ENCODE results near the gene SCCPDH. TPM values are rescaled to one million over a fixed set of nuclear protein-coding genes. Genes with fewer than 3 reads are reported as not detected.
"Not testable (repeated sequence)": the region's sequence is repeated elsewhere in the genome, so short reads cannot be mapped to it uniquely, and the experiment has no call there.

SCCPDH gene
- total RNA-seq, 1 donor = 55.1 TPM

DNA sequence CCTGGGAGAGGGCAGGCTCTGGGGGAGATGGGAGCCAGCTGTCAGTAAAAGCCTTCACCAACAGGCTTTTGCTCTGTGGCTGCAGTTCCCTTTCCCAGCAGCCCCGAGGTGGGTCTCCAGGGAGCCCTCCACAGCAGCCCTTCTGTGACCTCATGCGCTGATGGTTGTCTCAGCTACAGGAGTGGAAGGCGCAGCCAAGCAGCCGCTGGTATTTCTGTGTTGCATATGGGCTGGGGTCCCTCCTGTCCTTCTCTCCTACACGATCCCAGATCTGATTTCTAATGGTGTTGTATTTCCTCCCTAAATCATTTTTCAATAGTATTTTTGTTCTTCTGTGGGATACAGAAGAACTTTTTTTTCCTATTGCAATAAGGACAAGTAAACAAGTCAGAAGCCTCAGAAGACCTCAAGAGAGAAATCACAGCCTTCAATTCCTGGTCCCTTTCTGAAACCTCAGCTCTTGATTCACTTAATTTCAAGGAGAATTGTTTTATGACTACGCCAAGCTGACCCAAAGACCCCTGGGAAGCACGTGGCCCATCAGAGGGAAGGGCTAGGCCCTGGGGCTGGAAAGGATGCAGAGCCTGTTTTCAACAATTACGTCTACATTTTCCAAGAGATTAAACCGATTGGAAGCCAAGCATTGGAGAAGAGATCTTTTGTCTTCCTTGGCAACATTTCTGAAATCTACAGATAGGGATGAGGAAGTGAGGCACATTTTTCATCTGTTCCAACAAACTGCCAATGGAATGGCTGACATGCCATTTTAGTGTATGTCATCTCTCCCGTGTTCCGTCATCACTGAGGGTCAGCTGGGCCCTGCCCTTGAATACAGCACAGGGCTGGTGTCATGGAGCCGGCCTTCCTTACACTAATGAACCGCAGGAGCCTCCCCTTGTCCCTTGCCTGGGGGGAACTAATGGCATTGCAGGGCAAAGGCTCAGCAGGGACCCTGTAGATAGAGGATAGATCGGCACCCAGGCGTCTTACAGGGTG lies 42.0 kb upstream of the SCCPDH start:
- TF ChIP-seq, protein P1, sequence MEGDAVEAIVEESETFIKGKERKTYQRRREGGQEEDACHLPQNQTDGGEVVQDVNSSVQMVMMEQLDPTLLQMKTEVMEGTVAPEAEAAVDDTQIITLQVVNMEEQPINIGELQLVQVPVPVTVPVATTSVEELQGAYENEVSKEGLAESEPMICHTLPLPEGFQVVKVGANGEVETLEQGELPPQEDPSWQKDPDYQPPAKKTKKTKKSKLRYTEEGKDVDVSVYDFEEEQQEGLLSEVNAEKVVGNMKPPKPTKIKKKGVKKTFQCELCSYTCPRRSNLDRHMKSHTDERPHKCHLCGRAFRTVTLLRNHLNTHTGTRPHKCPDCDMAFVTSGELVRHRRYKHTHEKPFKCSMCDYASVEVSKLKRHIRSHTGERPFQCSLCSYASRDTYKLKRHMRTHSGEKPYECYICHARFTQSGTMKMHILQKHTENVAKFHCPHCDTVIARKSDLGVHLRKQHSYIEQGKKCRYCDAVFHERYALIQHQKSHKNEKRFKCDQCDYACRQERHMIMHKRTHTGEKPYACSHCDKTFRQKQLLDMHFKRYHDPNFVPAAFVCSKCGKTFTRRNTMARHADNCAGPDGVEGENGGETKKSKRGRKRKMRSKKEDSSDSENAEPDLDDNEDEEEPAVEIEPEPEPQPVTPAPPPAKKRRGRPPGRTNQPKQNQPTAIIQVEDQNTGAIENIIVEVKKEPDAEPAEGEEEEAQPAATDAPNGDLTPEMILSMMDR (IDR thresholded peaks at IDR 0.05; ENCODE audit: insufficient read depth, low read length) = no peak
- no peak for DNase-seq (ENCODE audit: low read depth)
- no peak overlapping the region for H3K4me3 ChIP-seq (ENCODE audit: low read depth, low read length)

DNA sequence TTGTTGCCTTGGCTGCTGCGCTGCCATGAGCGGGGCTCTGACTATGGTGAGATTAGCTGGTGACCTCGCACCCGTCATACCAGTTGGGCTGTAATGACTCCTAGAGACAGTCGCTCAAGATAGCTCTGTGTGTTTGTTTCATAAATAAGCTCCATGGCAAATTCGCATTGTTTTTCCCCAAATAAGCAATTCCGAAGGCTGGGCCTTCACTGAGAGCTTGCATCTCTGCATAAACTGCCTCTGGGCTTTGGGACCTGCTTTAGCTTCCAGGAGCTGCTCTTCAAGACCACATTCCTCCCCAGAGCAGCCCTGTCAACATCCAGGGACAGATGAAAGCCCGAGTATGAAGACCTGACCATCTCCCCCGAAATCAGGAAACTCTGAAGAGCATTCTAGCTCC lies 40.7 kb upstream of the SCCPDH start:
- no peak overlapping the region for H3K4me3 ChIP-seq (ENCODE audit: low read depth, low read length)
- TF ChIP-seq, protein P1 (IDR thresholded peaks at IDR 0.05; ENCODE audit: insufficient read depth, low read length) = no peak
- DNase-seq (ENCODE audit: low read depth) = no peak

DNA sequence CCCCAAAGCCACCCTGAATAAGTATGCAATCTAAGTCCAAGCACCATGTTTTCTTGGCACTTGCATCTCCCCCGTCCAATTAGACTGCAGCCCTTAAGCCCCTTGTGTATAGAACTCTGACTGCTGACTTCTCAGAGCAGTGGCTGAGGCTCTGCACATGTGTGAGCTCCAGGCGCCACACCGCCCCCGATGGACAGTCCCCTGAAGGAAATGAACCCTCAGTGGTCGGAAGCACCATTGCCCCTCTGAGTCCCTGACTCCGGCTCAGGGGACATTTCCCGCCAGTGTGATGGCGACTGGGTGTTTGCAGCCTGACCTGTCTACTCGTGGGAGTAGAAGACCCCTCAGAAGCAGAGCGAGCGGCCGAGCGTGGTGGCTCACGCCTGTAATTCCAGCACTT lies 37.2 kb upstream of the SCCPDH start:
- DNase-seq (ENCODE audit: low read depth) = no peak
- TF ChIP-seq, protein P1 (IDR thresholded peaks at IDR 0.05; ENCODE audit: insufficient read depth, low read length) = no peak
- H3K4me3 ChIP-seq (ENCODE audit: low read depth, low read length) = no peak overlapping the region

DNA sequence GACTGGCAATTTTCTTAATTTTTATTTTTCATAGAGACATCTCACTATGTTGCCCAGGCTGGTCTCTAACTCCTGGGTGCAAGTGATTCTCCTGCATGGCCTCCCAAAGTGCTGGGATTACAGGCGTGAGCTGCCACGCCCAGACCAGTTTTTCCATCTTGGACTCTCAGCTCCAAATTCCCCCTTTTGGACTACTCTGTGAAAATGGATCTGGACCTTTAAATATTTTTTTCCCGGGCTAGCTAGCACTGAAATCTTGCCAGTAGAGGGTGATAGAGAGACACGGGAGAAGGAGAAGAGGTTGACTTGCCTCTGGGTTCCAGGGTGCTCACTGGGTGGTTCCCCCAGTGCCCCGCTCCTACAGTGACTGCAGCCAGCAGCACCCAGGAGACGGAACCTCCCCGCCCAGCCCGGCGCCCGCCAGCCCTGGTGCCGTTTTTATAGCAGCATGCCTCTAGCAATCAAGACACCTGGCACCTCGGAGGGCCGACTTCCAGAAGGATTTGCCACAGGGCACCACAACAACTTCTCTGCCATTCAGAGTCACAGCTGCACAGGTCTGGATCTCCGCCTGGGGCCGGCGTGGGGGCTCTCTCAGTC lies 34.7 kb upstream of the SCCPDH start:
- DNase-seq (ENCODE audit: low read depth) = peak; percentile 80
- TF ChIP-seq, protein P1 (IDR thresholded peaks at IDR 0.05; ENCODE audit: insufficient read depth, low read length) = peak; percentile 94
- H3K4me3 ChIP-seq (ENCODE audit: low read depth, low read length) = peak overlapping the region; percentile 51

DNA sequence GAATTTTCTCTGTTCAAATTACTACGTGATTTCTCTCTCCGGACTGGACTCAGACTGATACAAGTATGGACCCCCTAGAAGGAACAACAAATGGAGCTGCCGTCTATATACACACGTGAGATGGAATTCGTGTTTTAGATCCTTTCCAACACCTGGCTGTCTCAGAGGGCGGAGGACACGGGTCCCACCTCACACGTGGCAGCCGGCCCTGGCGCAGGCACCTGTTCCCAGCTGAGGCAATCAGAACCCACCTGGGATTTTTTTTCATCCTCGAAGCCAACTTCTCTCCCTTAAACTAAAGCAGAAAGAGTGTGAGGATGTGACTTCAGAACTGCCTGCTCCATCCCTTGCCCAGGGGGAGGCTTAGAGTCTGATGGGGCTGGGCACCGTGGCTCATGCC lies 34.1 kb upstream of the SCCPDH start:
- no peak overlapping the region for H3K4me3 ChIP-seq (ENCODE audit: low read depth, low read length)
- TF ChIP-seq, protein P1 (IDR thresholded peaks at IDR 0.05; ENCODE audit: insufficient read depth, low read length) = no peak

DNA sequence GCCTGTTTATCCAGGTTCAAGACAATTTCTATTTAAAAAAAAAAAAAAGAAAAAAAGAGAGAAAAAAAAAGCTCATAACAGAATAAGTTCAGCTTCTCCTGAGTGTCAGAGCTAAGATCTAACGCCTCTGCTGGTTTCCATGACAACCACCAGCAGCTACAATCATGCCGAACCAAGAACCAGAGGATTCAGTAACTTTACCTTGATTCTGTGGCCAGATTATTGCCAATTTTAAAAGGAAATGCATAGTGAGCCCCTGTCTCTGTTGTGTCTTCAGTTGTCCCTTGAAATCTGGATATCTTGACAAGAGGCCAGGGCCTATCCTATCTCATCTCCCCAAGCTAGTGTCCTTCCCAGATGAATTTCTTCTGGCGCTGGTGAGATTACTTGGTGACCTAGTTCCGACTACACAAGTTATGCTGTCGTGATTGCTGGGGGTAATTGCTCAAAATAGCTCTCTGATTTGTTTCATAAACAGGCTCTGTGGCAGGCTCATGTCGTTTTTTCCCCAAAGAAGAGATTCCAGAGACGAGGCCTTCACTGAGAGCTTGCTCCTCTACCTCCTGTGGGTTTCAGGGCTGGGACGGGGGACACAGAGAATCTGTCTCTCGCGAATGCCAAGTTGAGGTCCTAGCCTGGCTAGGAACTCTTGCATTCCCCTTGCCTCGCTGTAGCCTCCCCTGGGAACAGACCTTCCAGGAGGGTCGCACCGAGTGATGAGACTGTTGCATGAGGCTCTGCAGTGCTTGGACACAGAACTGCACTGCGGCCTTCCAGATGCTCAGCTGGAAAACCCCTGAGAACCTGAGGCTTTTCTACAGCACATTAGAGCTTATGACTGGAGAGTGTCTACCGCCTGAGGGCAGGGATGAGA lies 32.4 kb upstream of the SCCPDH start:
- peak; percentile 10 for DNase-seq (ENCODE audit: low read depth)
- no peak overlapping the region for H3K4me3 ChIP-seq (ENCODE audit: low read depth, low read length)
- TF ChIP-seq, protein P1 (IDR thresholded peaks at IDR 0.05; ENCODE audit: insufficient read depth, low read length) = no peak

More for the DNA sequence above, 34.1 kb upstream of the SCCPDH start:
- no peak for DNase-seq (ENCODE audit: low read depth)

DNA sequence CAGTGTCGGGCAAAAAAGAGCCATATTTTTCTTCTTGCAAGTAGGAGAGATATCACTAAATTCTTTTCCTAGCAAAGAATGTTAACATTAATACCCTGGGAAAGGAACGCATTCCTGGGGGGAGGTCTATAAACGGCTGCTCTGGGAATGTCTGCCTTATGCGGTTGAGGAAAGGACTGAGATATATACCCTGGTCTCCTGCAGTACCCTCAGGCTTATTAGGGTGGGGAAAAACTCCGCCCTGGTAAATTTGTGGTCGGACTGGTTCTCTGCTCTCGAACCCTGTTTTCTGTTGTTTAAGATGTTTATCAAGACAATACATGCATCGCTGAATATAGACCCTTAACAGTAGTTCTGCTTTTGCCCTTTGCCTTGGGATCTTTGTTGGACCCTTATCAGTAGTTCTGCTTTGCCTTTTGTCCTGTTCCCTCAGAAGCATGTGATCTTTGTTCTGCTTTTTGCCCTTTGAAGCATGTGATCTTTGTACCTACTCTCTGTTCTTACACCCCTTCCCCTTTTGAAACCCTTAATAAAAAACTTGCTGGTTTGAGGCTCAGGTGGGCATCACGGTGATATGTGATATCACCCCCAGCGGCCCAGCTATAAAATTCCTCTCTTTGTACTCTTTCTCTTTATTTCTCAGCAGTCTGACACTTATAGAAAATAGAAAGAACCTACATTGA lies 29.9 kb upstream of the SCCPDH start:
- H3K4me3 ChIP-seq (ENCODE audit: low read depth, low read length); DNase-seq (ENCODE audit: low read depth): not testable (repeated sequence)

Data from fibroblast of the aortic adventitia (primary cell).